ENCODE data around the gene ZNF45.
"Not testable (repeated sequence)": the region's sequence is repeated elsewhere in the genome, so short reads cannot be mapped to it uniquely, and the experiment has no call there.

The ZNF45 gene

DNA sequence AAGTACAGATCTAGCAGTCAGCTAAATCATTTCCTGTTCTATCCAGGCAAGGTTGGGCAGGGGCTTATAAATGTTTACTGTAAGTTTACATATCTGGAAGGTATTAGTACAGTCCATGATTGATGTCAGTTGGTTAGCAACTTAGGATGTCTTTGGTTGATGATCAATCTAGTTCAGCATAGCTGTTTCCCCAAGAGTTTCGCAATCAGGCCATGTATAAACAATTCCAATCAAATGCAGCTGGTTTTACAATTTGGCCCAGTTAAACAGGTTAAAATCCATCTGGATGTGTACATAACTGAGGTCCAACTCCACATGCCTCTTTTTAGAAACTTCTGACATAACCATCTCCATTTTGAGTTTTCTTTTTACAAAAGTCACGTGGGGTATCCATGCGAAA, 22.8 kb upstream of the ZNF45 start:
- TF ChIP-seq, protein P1, sequence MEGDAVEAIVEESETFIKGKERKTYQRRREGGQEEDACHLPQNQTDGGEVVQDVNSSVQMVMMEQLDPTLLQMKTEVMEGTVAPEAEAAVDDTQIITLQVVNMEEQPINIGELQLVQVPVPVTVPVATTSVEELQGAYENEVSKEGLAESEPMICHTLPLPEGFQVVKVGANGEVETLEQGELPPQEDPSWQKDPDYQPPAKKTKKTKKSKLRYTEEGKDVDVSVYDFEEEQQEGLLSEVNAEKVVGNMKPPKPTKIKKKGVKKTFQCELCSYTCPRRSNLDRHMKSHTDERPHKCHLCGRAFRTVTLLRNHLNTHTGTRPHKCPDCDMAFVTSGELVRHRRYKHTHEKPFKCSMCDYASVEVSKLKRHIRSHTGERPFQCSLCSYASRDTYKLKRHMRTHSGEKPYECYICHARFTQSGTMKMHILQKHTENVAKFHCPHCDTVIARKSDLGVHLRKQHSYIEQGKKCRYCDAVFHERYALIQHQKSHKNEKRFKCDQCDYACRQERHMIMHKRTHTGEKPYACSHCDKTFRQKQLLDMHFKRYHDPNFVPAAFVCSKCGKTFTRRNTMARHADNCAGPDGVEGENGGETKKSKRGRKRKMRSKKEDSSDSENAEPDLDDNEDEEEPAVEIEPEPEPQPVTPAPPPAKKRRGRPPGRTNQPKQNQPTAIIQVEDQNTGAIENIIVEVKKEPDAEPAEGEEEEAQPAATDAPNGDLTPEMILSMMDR (IDR thresholded peaks at IDR 0.05; ENCODE audit: extremely low read depth, missing control alignments) = no peak
- no peak for DNase-seq (ENCODE audit: low spot score)

GRCh38 chr19:43956827-43957226, 21.7 kb upstream of the ZNF45 start:
- TF ChIP-seq, protein P1 (IDR thresholded peaks at IDR 0.05; ENCODE audit: extremely low read depth, missing control alignments) = no peak
- no peak for DNase-seq (ENCODE audit: low spot score)

GRCh38 chr19:43950834-43951645, 16.0 kb upstream of the ZNF45 start, which contains the start of gene ZNF221:
ZNF221 (plus strand) TSS chr19:43951228; CDS start chr19:43962727, 11,499 bp downstream.
- DNase-seq (ENCODE audit: low spot score) = peak; percentile 84
- TF ChIP-seq, protein P1 (IDR thresholded peaks at IDR 0.05; ENCODE audit: extremely low read depth, missing control alignments) = no peak

GRCh38 chr19:43949803-43950202, 14.7 kb upstream of the ZNF45 start:
- not testable (repeated sequence) for DNase-seq (ENCODE audit: low spot score)

GRCh38 chr19:43947412-43947811, 12.3 kb upstream of the ZNF45 start:
- DNase-seq (ENCODE audit: low spot score) = not testable (repeated sequence)

GRCh38 chr19:43941209-43941608, 6.1 kb upstream of the ZNF45 start:
- TF ChIP-seq, protein P1 (IDR thresholded peaks at IDR 0.05; ENCODE audit: extremely low read depth, missing control alignments) = no peak
- no peak for DNase-seq (ENCODE audit: low spot score)

- TF ChIP-seq, protein P1 (IDR thresholded peaks at IDR 0.05; ENCODE audit: extremely low read depth, missing control alignments) = no peak
- no peak for DNase-seq (ENCODE audit: low spot score)
Observed at GRCh38 chr19:43940719-43941118, 5.6 kb upstream of the ZNF45 start.

DNA sequence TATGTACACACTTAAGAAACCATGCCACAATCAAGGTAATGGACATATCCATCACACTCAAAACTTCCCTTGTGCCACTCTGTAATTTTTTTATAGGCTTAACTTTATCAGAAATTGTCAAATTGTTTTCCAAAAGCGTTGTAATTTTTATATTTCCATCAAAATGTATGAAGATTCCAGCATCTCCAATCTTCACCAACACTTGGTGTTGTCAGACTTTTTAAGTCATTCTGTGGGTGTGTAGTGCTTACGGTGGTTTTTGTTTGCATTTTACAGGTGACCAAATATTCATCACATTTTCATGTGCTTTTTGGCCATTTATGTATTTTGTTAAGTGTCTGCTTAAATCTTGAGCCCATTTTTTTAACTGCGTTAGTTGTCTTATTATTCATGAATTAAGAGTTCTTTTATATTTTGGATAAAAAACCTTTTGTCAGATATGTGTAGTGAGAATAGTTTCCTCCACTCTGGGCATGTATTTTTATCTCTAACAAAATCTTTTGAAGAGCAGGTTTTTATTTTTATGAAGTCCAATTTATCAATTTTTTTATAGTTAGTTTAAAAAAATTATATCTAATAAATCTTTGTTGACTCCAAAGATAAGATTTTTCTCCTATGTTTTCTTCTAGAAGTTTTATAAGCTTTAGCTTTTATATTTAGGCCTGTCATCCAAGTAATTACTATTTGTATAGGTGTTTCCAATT, 4.6 kb upstream of the ZNF45 start:
- no peak for DNase-seq (ENCODE audit: low spot score)
- TF ChIP-seq, protein P1 (IDR thresholded peaks at IDR 0.05; ENCODE audit: extremely low read depth, missing control alignments) = no peak

All from GM20000 (cell line).